T-helper 1 cell treated with Interleukin-12 subunit alpha and Interleukin-12 subunit beta and Interleukin-4 antibody, amounts not matched to agents 30 ng/mL and 1 ng/mL, for 36 hours (primary cell): ENCODE results near the gene TEX22. TPM values are rescaled to one million over a fixed set of nuclear protein-coding genes. Genes with fewer than 3 reads are reported as not detected.

ENCODE experiments used
- intact Hi-C: fragments of 100-400 bp; cut with micrococcal nuclease; formaldehyde crosslinking; loops from one replicate; pipeline ENCODE4 v1.15.1; 2024
- total RNA-seq: library from RNA; stranded (reverse); gene quantifications from 2 replicates; pipeline ENCODE4 v1.2.3, GENCODE V29; 2022

The TEX22 gene
- total RNA-seq, 1 donor from 2014 or later = 4.3 TPM

DNA sequence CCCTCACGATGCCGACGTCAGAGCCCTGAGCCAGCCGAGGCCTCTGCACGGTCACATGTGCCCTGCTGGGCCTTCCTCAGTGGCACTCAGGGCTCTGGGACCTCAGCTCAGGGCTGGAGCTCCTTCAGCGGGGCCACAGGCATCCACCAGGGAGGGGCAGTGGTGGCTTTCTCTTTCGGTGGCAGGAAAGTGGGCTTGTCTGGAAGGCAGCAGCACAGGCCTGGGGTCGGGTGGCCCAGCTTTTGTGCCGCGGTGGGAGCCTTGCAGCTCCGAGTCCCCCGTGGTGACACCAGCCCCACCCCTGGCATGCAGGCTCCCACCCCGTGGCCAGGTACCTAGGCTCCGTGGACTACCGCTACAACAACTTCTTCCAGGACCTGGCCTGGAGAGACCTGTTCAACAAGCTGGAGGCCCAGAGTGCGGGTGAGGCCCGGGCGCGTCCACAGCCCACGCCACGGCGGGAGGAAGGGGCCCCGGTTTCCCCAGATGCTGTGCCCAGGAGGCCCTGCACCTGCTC lies 14.2 kb upstream of the TEX22 start:
- intact Hi-C loops = no loop called here

DNA sequence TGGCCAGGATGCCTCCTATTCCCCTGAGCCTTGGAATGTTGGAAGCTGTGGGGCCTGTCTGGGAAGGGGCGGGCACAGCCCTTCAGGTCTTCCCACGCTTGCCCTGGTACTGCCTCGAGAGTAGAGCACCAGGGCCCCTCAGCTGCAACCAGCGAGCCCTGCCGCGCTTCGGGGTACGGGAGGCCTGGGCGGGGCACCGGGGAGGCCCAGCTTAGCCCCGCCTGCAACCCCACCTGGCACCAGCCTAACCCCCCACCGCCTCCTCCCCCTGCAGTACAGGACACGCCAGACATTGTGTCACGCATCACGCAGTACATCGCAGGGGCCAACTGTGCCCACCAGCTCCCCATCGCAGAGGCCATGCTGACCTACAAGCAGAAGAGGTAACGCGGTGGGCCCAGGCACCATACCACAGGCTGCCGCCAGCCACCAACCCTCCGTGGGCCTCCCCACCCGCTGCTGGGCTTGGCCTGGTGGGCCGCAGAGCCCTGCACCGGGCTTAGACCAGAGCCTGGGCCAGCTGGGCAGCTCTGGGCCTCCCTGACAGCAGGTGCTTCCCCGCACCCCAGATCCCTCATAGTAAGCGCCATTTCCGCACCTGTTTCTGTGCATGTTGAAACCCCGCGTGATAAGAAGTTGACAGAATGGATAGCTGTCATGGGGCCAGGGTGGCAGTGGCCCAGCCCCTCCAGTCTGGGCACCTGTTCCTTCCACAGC lies 13.6 kb upstream of the TEX22 start:
- intact Hi-C loops = no loop called here

DNA sequence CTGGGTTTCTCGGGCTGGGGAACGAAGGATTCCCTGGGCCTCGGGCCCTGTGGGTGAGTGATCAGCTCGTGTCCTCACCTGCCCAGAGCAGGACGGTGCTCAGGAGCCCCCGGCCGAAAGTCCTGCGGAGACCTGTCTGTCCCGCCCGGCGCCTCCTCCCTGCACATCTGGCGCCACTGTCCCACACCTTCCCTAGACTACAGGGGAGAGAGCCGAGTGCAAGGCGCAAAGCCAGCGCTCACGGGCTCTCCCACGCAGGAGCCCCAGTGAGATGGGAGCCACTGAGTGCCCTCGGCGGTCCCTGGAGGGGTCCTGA lies 13.1 kb upstream of the TEX22 start:
- intact Hi-C loops = no loop called here

DNA sequence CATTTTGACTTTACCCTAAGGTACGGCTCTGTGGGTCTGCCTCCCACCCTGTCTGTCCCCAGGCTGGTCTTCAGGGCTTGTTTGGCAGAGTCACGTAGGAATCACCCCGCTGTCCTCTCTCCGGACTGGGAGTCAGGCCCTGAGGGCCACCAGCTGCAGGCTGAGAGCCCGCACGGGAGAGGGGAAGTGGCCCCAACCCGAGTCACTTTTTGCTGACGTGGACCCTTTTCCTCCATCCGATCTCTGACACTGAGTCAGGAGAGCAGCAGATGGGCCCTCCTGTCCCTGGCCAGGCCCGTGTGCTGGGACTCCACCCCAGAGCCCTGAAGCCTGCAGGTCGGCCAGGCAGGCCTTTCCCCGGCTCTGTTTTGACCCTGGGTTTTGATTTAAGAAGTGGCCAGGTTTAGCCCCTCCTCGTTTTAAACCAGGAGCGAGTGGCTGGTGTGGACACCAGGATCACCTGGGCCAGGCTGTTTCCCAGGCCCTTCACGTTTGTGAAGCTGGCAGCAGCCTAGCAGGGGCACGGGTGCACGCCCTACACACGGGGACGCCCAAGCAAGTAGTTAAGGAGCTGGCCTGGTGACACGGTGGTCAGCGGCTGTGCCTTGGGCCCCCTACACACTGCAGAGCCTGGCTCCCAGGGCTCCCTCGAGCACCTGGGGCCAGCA lies 12.5 kb upstream of the TEX22 start:
- intact Hi-C loops = no loop called here

DNA sequence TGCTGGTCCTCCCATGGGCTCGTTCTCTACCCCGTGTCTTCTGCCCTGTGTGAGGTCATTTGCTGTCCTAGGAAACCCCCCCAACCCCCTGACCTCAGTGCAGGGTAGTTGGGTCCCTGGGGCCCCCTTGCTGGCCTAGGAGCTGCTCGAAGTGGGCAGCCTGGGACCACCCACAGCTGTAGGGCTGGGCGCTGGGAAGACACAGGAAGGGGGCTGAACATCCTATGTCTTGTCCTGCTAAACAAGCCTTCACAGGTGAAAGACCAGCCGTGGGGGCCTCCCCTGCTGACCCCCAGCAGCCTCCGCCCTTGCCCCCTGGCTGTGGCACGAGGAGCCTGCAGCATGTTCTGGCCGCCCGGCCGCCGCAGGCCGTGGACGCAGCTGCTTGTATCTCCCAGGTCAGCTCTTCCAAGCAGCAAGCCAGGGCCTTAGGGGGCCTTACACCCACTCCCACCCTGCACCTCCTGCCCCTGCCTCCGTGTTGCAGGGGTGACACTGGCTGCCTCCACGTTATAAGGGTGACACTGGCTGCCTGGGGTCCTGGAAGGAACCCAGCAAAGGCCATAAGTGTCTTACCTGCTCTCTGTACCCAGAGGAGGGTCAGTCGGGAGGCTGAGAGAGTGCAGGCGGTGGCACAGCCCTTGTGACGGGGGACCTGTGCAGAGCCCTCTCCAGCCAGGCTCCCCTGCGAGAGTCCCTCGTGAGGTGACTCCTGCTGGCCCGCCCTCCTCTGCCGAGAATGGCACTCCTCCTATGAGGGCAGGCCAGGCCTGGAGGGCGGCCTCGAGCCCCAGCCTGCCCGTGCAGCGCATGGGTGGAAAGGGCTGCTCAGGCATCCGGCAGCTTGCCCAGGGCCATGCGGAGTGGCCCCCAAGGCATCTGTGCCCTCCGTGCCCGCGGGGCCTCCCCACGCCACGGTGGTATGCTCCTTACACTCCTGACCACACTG lies 11.5 kb upstream of the TEX22 start:
- intact Hi-C loops = no loop called here

DNA sequence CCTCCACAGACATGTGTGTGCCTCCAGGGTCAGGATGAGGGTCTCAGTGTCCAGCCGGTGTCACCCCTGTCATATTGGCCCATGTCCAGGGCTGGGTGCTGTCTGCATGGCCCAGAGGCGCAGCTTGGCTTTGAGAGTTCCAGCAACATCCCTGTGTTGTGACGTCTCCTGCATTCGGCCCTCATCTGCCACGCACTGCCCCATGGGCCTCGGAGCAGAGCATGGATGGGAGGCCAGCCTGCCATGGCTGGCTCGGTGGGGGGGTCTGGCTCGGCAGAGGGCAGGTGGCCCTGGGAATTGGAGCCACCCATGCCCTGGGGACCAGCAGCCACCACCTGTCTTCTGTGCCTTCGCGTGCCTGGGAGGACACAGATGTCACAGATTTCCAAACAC lies 10.8 kb upstream of the TEX22 start:
- intact Hi-C loops = no loop called here

DNA sequence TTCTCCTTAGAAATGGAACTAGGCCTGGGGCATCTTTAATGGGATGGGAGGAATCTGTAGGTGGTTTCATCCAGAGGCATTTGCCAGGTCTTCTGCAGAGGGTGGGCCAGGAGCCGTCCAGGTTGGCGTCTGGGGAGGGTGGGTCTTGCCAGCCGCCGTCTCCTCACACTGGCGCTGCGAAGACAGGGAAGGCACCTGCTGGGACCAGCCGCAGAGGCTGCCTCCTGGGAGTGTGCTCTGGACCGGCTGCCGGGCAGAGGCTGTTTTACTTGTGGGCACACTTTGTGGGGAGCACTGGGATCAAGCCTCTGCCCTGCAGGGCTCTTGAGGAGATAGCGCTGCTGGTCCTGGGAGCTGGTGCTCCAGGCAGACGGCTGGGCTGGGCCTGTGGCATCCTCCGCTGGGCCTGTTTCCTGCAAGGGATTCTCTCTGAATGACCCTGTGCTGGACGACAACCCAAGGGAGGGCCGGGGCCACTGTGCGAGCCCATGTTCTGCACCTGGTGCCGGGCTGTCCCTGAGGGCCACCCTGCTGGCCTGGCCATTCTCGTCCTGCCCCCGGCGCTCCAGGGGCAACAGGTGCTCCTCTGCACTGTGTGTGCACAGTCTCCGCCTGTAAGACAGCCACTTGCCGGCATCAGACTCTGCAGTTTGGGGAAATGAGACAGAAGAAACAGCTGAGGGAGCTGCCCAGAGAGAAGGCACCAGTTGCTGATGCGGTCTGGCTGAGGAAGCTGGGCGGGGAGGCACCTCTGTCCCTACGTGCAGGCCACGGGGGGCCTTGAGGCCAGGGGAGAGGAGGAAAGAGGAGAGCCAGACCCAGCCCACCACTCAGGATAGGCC lies 10.0 kb upstream of the TEX22 start:
- intact Hi-C loops = no loop called here

DNA sequence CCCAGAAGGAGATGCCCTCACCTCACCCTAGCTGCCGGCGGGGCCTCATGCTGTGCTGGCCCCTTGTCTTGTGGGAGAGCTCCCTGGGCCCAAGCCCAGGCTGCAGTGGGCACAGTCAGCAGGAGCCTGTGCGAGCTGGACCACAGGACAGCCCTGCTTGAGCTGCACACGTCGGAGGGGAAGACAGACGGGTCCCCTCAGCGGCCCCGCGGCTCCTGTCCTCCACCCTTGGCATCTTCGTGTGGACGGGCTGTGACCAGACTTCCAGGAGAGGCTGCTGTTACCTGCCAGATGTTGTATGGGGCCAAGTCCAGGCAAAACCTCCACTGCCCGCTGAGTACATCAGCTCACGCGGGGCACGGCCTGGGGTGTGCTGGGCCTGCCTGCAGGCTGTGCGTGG lies 9.4 kb upstream of the TEX22 start:
- intact Hi-C loops = no loop called here

DNA sequence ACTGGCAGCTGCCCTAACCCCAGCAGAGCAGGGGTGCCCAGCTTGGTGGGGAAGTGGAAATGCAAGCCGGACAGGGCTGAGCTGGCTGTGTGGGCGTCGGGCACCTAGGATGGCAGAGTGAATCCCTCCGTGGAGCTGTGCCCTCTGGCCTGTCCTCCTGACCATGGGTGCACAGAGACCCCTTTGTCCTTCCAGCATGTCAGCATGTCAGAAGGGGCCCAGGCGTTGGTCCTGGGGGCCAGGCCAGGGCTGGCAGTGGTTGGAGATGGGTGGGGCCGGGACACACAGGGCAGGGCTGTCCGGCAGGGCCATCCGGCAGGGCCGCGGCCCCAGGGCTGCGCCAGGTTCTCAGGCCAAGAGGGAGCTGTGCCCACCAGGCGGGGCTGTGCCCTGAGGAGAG lies 8.8 kb upstream of the TEX22 start:
- intact Hi-C loops = no loop called here

DNA sequence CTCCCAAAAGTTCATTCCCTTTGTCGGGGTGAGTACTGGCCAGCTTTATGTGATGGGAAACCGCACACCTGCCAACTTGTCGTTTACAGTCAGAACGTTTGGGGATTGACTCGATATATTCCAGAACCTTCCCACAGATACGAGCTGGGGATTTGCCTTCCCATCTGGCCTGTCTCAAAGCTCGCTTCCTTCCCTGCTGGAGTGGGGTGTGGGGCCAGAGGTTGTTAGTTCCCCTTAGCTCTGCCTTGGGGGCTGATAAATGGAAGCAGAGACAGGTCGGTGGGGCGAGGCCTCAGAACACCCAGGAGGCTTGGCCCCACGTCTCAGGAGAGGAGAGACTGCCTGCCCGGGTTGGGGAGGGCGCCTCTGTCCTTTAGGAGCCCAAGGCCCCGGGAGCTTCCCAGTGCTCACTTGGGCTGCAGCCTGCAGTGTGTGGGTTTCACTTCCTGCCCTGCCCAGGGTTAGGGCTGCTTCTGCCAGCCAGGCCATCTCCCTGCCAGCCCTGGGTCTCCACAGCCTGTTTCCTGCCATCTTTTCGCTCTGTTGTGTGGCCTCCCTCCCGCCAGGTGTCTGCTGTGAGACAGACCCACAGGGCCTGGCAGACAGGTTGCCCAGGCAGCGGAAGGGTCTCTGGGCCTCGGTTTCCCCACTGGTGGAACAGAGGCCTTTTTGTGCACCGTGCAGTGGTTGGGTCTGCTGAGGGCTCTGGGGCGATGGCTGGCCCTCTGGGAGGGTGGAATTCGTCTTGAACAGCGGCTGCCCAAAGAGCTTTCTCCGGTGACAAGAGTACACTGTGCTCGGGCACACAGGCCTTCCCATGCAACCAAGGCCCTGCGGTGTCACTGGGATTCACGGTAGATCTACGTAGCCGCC lies 8.1 kb upstream of the TEX22 start:
- intact Hi-C loops = no loop called here

DNA sequence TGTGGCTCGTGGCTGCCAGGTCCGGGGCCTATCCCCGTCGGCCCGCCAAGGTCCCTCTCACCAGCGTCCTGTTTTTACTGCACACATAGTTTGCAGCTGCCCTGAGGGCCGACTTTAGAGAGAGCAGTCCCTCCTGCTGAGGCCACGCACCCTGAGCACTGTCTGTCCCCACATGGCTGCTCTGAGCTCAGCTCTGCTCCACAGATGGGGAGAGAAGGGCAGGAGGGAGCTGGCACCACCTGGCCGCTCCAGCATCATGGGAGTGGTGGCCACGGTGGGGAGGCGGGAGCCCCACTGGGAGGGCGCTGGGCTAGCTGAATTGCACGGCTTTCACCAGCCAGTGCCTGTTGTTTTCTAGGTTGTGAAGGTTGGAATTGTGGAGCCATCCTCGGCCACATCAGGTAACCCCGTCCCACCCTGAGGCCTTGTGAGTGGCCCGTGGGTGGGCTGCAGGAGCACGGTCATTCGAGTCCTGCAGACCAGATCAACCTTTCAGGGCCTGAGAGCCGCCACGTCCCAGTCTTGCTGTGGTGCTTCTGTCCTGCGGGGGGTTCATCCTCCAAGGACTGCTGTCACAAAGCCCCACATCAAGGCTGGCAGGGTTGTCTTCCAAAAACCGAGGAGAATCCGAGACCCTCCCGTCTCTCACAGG lies 7.4 kb upstream of the TEX22 start:
- intact Hi-C loops = no loop called here

DNA sequence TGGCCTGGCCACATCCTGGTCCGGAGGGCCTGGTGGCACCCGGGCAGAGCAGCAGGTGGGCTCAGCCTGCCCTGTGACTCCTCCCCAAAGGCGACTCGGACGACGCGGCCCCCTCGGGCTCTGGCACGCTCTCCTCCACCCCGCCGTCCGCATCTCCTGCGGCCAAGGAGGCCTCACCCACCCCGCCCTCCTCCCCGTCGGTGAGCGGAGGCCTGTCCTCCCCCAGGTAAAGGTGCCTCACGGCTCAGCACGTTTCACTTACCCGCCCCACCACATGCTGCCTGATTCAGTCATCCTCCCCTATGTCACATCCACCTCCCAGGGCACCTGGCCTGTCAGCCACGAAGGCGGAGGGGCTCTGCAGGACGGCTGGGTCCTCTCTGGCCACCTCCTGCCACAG lies 6.8 kb upstream of the TEX22 start:
- intact Hi-C loops = no loop called here

DNA sequence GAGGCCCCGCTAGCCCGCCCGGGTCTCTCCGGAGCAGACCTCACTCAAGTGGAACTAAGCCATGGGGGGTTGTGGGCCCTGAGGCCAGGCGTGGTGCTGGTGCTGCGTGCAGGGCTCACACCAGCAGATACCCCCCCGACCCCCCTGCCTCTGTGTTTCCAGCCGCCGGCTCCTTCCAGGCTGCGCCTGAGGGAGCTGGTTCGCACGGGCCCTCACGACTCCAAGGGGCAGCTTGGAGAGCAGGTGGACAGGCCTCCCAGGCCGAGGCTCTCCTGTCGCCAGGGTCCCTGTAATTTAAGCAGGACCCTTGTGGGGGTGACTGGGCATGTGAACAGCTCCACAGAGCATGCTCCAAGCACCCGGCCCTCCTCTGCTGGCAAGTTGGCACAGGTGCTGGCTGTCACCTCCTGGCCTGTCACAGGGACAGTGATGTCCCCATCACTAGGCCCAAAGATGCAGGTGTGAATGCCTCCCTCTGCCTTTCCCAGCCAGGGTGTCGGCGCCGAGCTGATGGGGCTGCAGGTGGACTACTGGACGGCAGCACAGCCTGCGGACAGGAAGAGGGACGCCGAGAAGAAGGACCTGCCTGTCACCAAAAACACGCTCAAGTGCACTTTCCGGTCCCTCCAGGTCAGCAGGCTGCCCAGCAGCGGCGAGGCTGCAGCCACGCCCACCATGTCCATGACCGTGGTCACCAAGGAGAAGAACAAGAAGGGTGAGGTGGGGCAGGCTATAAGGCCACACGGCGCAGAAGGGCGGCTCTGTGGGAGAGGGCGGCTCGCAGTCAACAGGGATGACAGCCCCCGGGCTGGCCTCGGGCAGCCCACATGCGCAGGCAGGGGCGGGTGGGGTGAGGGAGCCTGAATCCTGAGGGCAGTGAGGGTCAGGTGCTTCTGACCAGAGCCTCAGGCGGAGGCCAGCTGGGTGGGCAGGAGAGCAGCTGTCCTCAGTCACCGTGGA lies 5.9 kb upstream of the TEX22 start:
- intact Hi-C loops = no loop called here

DNA sequence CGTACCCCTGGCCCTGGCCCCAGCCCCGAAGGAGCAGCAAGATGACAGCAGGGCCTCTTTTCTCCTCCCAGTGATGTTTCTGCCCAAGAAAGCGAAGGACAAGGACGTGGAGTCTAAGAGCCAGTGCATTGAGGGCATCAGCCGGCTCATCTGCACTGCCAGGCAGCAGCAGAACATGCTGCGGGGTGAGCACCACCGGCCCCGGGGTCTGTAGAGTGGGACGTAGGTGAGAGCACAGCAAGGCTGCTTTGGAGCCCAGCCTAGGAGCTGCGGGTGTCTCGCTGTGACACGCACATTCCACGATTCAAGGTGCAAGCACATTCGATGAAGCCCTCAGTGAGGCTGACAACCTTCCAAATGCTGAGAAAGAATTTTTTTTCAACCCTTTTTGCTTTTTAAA lies 5.2 kb upstream of the TEX22 start:
- intact Hi-C loops = no loop called here

DNA sequence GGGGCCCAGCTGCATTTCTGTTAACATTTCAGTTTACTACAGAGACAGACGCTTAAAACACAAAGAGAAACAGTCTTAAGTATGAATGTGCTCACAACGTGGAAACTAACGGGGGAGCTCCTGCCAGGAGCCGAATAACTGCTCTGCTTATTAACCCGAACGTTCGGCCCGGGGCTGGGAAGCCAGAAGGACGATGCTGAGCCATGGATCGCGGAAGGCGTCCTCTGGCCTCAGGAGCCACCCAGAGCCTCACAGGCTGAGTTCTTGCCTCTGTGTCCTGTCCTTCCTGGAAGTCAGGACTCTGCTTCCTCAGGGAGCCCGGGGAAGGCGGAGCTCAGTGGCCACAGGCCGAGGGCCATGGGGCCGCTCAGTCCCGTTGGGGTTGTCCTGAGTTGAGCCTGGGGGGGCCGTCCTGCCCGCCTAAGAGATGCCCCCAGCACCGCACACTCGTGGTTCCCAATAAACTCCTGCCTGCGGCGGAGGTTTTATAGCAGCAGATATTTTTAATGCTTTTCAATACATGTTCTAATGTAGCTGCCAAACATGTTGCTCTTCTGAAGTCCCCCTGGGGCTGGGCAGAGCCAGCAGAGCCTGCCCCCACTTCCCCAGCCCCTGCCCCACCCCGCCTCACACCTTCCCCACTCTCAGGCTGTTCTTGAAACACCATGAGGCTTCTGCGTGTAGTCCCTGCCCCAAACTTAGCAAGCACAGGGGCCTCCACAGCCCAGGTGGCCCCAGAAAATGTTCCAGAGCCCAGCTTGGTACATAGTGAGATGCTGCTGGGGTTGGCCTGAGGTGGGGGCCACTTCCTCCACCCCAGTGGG lies 3.4 kb upstream of the TEX22 start:
- intact Hi-C loops = no loop called here

DNA sequence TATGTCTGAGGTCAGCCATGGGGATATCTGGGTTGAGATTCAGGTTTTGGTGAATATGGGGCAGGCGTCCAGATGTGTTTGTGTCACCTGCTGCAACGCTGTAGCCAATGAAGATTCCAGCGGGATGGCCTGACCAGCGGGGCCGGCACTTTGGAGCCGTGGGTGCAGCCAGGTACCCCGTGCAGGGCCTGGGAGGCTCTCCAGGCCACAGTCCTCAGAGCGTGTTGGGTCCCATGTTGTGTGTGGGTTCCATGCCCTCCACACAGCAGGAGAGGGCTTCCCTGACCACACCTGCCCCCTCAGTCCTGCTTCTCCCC lies 2.8 kb upstream of the TEX22 start:
- intact Hi-C loops = no loop called here

DNA sequence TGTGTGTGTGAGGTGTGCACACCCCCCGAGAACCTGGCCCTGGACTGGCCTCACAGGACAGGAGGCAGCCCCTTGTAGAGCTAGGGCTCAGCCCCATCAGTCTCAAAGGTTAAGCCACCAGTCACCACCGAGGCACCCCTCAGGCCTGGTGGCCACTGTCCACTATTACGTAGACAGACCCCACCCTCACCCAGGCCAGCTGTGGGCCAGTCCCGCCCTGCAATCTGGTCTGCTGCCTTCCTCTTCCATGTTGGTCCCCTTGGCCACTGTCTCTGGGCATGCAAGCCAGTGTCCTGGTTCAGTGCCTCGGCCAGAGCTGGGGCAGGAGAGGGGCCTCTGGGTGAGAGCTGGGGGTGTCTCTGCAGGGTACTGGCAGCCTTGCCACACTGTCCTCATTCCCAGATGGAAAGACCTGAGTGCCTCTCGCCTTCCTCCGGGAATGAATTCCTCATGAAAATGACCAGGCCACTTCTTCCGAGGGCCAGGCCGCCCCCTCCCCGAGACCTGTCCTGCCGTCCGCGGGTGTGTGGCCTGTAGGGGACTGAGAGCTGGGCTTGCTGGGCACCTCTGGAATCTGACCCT lies 897 bp upstream of the TEX22 start:
- intact Hi-C loops = no loop called here
